SK-N-SH treated with all-trans-retinoic acid at 6 μM for 48 hours (cell line): ENCODE data around the gene UBE2E1.

Source experiments
- CSDC2 ChIP-seq: fragments of 250-450 bp; sonication (Bioruptor Pico); IDR thresholded peaks from 2 replicates; pipeline ENCODE4 v1.5.0; 2020; ENCODE audit warnings: mild to moderate bottlenecking, moderate library complexity
- OSR1 ChIP-seq: fragments of 250-450 bp; sonication (Bioruptor Pico); IDR thresholded peaks from 2 replicates; pipeline ENCODE4 v1.8.0; 2022; ENCODE audit warnings: moderate library complexity, mild to moderate bottlenecking, inconsistent platforms
- RARB ChIP-seq: fragments of 250-450 bp; sonication (Bioruptor Pico); IDR thresholded peaks from 2 replicates; pipeline ENCODE4 v1.8.0; 2021; ENCODE audit warnings: mild to moderate bottlenecking, moderate library complexity
- TCF4 ChIP-seq: fragments of 250-450 bp; sonication (Bioruptor Pico); IDR thresholded peaks from 2 replicates; pipeline ENCODE4 v1.8.0; 2021; ENCODE audit warnings: mild to moderate bottlenecking, moderate library complexity, borderline replicate concordance
- TF ChIP-seq, protein P1 (sequence below): fragments of 250-450 bp; sonication (Bioruptor Pico); IDR thresholded peaks from 2 replicates; pipeline ENCODE4 v1.8.0; 2020; ENCODE audit warnings: mild to moderate bottlenecking, moderate library complexity, borderline replicate concordance

DNA sequence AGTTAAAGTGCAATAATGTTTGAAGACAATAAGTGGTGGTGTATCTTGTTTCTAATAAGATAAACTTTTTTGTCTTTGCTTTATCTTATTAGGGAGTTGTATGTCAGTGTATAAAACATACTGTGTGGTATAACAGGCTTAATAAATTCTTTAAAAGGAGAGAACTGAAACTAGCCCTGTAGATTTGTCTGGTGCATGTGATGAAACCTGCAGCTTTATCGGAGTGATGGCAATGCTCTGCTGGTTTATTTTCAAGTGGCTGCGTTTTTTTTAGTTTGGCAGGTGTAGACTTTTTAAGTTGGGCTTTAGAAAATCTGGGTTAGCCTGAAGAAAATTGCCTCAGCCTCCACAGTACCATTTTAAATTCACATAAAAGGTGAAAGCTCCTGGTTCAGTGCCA lies 113.9 kb downstream of the UBE2E1 start:
- TF ChIP-seq OSR1 (CRISPR knock-in tag) (no peak), TCF4 (CRISPR knock-in tag) (no peak), CSDC2 (CRISPR knock-in tag) (no peak), RARB (CRISPR knock-in tag) (no peak)
- TF ChIP-seq, protein P1, sequence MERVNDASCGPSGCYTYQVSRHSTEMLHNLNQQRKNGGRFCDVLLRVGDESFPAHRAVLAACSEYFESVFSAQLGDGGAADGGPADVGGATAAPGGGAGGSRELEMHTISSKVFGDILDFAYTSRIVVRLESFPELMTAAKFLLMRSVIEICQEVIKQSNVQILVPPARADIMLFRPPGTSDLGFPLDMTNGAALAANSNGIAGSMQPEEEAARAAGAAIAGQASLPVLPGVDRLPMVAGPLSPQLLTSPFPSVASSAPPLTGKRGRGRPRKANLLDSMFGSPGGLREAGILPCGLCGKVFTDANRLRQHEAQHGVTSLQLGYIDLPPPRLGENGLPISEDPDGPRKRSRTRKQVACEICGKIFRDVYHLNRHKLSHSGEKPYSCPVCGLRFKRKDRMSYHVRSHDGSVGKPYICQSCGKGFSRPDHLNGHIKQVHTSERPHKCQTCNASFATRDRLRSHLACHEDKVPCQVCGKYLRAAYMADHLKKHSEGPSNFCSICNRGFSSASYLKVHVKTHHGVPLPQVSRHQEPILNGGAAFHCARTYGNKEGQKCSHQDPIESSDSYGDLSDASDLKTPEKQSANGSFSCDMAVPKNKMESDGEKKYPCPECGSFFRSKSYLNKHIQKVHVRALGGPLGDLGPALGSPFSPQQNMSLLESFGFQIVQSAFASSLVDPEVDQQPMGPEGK (CRISPR knock-in tag), result no peak
